GM12801 (cell line): ENCODE measurements around the gene MBTD1.

Source experiments
- TF ChIP-seq, protein P1 (sequence below): IDR thresholded peaks from one replicate; pipeline ENCODE4 v1.5.1; 2011; ENCODE audit warnings: control low read depth; ENCODE audit not compliant: insufficient read length; ENCODE audit errors: extremely low read depth

Gene MBTD1

DNA sequence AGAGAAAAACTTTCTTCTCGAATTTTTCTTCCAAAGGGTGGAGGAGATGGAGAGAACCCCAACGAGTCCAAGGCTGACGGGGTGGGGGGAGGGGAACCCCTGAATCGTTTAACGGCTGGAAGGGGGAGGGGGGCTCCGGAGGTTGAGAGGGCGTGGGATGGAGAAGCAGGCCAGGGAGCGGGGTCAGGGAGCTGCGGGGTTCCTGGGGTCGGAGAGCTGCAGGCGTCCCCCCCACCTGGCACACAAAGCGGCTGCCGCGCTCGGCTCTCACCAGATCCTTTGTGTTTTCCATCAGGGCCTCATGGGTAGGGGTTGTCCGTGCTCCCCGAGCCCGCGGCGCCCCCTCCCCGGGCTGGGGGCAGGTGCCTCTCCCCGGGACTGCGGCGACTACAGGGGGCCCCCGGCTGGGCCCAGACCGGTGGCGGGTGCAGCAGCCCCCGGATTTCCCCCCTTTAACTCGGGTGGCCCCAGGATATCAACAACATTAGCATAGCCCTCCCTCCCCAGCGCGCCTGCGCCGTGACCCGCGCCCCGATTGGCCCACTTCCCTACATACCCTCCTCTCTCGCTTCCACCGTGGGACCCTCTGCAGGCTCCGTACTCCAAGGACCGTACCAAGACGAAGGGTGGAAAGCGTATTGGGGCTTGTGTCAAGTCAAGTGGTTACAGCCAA lies at the start of gene MBTD1:
TSS of gene MBTD1 (minus strand) at position 486 of the 673 bp plus-strand sequence. CDS start 34,888 bp downstream, outside the sequence.
- TF ChIP-seq, protein P1, sequence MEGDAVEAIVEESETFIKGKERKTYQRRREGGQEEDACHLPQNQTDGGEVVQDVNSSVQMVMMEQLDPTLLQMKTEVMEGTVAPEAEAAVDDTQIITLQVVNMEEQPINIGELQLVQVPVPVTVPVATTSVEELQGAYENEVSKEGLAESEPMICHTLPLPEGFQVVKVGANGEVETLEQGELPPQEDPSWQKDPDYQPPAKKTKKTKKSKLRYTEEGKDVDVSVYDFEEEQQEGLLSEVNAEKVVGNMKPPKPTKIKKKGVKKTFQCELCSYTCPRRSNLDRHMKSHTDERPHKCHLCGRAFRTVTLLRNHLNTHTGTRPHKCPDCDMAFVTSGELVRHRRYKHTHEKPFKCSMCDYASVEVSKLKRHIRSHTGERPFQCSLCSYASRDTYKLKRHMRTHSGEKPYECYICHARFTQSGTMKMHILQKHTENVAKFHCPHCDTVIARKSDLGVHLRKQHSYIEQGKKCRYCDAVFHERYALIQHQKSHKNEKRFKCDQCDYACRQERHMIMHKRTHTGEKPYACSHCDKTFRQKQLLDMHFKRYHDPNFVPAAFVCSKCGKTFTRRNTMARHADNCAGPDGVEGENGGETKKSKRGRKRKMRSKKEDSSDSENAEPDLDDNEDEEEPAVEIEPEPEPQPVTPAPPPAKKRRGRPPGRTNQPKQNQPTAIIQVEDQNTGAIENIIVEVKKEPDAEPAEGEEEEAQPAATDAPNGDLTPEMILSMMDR, result no peak

GRCh38 chr17:51305182-51305581 lies 45.3 kb upstream of the MBTD1 start:
- TF ChIP-seq, protein P1, result no peak

GRCh38 chr17:51299859-51300258 lies 40.0 kb upstream of the MBTD1 start:
- TF ChIP-seq, protein P1, result no peak

GRCh38 chr17:51298508-51299371 lies 38.9 kb upstream of the MBTD1 start:
- TF ChIP-seq, protein P1, result no peak

- TF ChIP-seq, protein P1, result no peak
Measured at GRCh38 chr17:51289696-51290111, 29.9 kb upstream of the MBTD1 start.

DNA sequence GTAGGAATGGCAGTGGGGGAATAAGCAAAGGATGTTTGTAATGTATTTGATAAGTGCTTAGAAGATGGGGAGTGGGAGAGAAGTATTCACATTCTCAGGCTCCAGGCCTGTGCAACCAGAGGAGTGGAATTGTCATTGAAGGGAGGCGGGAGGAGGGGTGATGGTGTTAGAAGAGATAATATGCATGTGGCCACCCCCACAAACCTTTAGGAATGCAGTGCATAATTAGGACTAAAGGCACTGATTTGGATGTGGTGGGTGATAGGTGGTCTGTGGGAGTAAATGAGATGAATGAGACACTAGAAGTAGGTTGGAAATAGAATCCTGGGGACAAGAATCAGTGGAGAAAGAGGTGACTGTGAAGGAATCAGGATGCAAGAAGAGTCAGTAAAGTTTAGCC lies 27.6 kb upstream of the MBTD1 start:
- TF ChIP-seq, protein P1, result no peak

DNA sequence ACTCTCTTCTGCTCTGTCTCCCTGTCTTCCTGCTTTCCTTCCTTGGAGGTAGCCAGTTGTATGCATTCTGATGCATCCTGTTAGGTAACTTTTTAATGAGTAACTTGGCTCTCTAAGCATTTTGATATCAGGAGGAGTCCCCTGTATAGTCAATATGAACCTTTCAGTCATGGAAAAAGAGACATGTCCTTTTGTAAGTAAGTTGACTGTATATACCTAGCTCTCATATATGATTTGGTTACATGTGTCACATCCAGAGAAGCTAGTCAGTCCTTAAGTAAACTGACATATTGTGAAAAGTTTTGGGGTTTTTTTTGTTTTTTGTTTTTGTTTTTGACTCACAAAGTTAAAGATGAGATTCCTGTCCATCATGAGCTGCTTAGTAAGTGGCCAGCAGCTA lies 19.3 kb upstream of the MBTD1 start:
- TF ChIP-seq, protein P1, result no peak
